GM19351 (cell line): ENCODE results near the gene VSNL1.
"Not testable (repeated sequence)": the region's sequence is repeated elsewhere in the genome, so short reads cannot be mapped to it uniquely, and the experiment has no call there.

ENCODE experiments used
- ATAC-seq: cut with Tn5 transposase; IDR thresholded peaks from one replicate; pipeline ENCODE4 v1.9.1; 2021; ENCODE audit warnings: mild to moderate bottlenecking, moderate library complexity; ENCODE audit not compliant: unreplicated experiment

The VSNL1 gene

DNA sequence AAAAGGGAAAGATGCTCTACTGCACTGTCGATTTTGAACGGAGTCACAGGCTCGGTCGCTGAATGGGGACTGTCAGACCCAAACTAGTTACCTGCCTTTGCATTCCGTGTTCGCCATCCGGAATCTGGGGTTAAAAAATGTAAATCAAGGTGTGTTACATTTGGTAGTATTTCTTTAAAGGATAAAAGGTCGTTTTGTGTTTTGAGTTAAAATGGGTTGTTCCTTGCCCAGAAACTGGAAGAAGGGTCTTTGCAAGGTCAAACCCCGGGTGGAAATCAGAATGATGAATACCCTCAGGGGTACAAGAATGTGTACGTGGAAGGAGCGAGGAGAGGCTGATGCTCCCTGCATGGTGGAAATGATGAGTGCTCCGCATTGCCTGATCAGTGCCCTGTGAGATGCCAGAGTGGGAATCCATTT, 1.0 kb downstream of the VSNL1 start:
- no peak for ATAC-seq

GRCh38 chr2:17542471-17542870, 2.0 kb downstream of the VSNL1 start:
- ATAC-seq: no peak

DNA sequence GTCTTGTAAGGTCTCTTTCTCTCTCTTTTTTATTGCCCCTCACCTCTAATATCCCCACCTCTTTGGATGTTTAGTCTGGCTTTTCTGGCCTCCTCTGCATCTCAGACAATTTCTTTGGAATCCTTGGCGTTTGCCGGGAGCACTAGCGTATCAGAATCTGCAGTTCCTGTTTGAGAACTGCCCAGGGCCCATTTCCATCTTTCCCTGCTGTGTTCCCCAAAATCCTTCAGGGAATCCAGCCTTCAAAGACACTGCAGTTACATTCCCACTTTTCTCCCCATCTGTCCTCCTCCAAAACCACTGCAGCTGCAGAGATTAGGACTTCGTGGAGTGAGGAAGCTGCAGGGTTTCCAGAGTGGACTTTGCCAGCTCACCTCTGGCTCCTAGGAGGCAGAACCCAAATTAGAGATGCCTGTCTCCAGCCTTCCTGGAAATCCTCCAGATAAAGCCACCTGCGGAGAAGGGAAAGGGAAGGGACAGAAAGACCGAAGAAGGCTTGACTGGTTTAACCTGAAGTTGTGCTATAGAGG, 2.7 kb downstream of the VSNL1 start:
- no peak for ATAC-seq

DNA sequence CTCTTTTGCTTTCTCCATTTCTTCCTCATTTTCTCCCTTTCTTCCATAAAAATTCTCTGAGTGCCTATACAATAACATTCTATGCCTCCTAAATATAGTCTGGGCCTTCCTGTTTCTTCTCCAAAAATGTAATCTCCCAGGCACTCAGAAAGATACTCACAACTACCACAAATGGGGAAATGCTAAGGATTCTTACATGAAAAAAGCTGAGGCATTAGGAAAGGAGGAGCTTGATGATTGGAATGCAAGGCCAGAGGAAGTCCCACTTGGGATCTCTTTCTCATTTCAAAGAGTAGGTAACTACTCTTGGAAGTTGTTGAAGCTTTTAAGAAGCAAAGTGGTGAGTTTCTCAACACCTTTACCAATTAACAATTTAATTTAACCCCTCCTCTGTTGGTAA, 3.4 kb downstream of the VSNL1 start:
- no peak for ATAC-seq

- ATAC-seq: no peak
These were observed 3.8 kb downstream of the VSNL1 start for GRCh38 chr2:17544256-17544655.

- no peak for ATAC-seq
These were observed 5.5 kb downstream of the VSNL1 start for GRCh38 chr2:17545680-17546613.

DNA sequence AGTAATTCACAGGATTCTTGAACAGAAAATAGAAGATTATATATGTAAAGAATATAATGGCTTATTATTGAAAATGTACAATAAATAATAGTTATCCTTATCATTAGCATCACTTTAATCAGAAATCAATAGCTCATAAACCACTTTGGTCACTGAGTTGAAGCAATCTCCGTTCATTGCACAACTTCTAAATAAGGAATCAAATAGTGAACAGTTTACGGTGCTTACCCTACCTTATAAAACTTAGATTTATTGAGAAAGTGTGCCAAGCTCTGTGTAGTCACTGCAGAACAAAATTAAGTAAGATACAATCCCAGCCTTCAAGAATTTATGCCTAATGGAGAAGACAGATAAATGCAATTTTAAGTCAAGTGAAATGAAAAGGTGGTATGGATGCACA, 6.7 kb downstream of the VSNL1 start:
- no peak for ATAC-seq

DNA sequence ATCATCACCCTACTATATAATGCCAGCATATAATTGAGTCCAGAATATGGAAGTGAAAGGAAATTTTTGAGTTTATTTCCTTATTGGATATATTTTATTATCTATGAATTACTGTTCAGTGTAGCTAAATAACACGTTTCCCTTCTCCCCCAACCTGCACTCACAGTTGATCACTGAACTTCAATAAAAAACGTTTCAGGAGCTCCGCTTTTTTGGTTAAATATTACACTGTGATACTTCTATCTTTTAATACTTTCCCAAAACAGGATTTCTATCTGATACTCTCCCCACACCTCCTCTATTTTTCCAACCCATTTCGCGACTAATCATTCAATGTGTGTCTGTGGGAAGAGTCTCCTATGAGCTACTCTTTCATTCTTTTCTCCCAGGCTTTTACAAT, 7.2 kb downstream of the VSNL1 start:
- no peak for ATAC-seq

DNA sequence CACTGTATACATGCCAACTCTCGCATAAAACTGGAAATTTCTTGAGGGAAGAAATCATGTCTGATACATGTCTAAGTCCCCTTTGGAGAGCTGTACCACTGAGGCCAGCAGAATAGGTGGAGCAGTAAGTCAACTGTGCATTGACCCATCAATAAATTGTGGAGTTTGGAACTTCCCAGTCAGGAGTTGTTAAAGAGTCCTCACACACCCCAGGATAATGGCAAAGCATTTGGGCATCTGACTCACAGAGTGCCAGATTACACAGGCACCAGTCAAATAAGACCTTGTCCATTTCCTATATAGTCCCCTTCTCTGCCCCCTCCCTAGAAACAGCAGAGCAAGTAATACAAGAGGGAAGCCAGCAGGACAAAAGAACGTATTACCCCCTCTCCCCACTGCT, 10.4 kb downstream of the VSNL1 start:
- no peak for ATAC-seq

DNA sequence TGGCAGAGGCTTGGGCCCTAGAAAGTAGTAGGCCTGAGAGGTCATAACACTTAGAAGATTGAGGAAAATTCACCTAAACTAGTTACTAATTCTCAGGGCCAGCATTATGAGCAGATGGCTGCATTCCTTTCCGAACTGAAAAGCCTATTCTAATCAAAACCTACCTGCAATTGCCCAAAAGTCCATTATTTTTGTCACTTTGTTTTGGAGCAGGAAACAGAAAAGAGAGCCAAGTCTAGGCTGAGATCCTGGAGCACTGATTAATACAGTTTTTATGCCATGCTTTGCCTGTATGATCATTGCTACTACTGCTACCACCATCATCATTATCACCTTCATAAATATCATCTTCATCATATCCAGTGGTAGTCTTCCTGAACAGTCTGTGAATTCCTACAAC, 14.7 kb downstream of the VSNL1 start:
- no peak for ATAC-seq

GRCh38 chr2:17557596-17557995, 17.1 kb downstream of the VSNL1 start:
- no peak for ATAC-seq

GRCh38 chr2:17558053-17558452, 17.6 kb downstream of the VSNL1 start:
- ATAC-seq: no peak

DNA sequence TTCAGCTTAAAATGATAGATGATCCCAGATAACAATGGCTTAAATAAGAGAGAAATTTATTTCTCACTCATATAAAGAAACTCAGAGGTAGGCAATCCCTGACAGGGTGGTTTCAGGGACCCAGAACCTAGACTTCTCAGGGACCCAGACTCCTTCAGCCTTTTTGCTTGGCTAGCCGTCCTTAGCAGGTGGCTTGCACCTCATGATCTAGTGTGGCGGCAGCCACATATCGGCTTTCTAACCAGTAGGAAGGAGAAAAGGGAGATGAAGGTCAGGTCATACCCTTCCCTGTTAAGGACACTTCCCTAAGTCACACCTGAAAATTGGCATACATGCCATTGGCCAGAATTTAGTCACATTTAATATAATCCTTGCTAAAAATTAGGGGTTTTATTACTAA, 18.4 kb downstream of the VSNL1 start:
- no peak for ATAC-seq

DNA sequence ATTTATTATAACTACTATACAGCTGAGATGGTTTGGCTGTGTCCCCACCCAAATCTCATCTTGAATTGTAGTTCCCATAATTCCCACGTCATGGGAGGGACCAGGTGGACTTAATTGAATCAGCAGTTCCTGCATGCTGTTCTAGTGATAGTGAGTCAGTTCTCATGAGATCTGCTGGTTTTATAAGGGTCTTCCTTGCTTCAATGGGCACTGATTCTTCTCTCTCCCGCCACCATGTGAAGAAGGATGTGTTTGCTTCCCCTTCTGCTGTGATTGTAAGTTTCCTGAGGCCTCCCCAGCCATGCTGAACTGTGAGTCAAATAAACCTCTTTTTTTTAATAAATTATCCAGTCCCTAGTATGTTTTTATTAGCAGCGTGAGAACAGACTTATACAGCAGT, 25.2 kb downstream of the VSNL1 start:
- not testable (repeated sequence) for ATAC-seq

DNA sequence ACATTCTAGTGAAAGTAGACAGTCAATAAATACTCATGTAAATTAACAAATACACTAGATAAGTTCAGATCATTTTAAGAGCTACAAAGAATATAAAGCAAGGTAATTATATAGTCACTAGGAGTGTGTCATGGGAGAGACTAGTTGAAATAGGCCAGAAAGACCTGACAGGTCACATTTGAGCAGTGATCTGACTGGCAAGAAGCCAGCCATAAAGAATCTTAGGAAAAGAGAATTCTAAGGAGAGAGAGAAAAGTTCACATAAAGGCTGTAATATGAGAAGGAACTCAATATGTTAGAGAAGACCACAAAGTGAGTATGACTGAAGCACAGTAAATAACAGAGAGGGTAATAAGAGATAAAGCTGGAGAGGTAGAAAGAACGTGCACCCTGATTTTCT, 31.2 kb downstream of the VSNL1 start:
- no peak for ATAC-seq

DNA sequence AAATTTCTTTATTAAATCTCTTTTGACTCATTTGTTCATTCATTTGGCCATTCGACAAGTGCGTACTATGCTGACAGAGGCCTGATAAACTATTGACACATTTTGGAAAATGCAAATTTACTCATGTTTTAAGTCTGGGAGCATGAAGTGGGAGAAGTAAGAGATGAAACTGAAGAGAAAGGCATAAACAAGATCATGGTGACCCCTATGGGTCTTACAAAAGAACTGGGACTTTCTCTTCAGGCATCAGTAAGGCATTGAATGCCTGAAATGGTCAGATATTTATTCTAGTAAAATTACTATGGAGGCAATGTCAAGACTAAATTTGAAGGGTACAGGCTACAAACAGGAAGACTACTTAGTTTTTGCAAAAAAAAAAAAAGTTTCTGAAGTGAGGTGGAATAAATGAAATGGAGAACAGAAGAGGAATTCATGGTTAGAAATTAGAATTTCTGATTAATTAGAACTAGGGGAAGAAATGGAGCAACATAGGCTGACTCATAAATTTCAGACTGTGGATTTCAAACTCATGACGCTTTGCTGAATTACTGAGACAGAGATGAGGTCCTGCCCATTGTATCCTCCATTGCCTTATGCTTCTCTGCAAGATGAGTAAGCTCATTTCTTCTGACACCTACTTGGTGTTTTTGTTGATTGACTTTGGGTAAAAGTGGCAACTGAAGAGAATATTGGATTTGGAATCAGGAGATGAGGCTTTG, 32.7 kb downstream of the VSNL1 start:
- no peak for ATAC-seq

DNA sequence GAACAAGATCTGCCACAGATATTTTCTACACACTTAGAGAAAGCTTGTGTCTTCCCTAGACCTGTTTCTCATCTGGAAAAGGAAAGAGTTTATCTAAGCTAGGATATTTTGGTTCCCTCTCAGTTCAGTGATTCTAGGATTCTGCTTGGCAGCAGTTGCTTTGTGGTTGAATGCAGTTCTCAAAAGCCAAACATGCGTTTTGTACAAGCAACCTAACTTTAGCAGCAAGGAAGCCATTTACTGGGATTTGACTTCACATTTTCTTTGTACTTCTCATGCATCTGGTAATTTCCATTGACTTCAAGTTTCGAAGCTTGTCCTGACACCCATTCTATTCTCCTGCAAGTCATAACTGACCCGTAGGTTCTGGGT, 33.3 kb downstream of the VSNL1 start:
- ATAC-seq: no peak

DNA sequence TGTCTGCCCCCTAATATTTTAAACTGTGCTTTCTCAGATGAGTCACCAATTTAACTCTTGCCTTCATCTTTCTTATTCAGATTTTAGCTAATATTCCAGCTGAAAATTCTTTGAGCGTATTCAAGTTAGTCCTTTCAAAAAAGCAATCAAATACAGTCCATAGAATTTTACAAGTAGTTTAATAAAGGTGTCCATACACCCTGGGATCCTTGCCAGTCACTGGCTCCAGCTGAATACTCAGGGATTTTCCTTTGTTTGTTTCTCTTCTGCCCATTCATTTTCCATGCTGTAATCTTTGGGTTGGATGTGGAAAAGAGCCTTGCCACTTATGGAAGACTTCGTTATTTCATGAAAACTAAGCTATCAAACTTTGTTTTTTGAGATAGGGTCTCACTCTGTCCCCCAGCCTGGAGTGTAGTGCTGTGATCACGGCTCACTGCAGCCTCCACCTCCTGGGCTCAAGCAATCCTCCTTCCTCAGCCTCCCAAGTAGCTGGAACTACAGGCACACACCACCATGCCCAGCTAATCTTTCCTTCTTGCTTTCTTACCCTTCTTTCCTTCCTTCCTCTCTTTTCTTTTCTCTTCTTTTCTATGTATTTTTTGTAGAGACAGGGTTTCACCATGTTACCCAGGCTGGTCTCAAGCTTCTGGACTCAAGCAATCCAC, 34.0 kb downstream of the VSNL1 start:
- ATAC-seq: no peak

GRCh38 chr2:17576802-17577201, 36.3 kb downstream of the VSNL1 start:
- ATAC-seq: no peak

GRCh38 chr2:17578466-17578928, 38.0 kb downstream of the VSNL1 start:
- ATAC-seq: peak; percentile 90

DNA sequence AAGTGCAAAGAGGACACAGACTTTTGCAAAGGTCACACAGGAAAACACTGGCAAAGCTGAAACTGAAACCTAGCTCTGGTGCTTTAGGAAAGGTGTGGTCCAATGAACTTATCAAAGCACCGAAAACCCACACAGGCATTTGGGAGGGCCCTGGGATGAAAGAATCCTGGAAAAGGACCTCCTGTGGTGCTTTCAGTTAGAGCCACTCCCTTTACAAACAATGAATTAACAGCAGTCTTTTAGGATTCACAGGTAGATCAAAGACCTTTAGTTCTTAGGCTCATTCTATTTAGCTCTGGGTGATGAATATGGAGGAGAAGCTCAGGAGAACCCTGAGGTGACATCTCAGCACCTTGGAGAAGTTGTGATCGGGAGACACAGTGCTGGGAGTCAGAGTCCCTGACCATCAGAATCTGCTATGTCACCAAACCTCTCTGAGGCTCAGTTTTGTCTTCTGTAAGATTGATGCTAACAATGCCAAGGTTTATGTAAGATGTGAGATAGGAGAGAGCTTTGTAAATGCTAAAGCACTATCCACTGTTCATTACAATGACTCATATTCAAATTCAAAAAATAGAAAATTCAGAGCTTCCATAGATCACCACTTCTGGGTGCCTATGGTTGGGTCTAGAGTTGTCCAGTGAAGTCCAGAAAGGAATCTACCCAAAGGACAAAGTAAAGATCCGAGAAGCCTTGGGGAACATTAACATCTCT, 39.3 kb downstream of the VSNL1 start:
- ATAC-seq: no peak
